IMR-90 (cell line): Measurements from ENCODE around the gene FSD1.

Experiments used
- ELK1 ChIP-seq: fragments of 150-350 bp; IDR thresholded peaks from 2 replicates; pipeline ENCODE4 v1.6.1; 2016; ENCODE audit warnings: low read depth, mild to moderate bottlenecking, low read length, moderate library complexity, borderline replicate concordance
- FOS ChIP-seq: fragments of 150-350 bp; IDR thresholded peaks from 2 replicates; pipeline ENCODE4 v1.6.1; 2016; ENCODE audit warnings: low read depth, low read length
- POLR2A ChIP-seq: IDR thresholded peaks from 2 replicates; pipeline ENCODE4 v1.6.1; 2012; ENCODE audit warnings: mild to moderate bottlenecking, low read depth, low read length
- TF ChIP-seq, protein P1 (sequence below): conservative IDR thresholded peaks from 2 replicates; pipeline ENCODE4 v1.5.1; 2012; ENCODE audit warnings: mild to moderate bottlenecking, low read depth, low read length, improper control_type of control experiment

- TF ChIP-seq, protein P1, sequence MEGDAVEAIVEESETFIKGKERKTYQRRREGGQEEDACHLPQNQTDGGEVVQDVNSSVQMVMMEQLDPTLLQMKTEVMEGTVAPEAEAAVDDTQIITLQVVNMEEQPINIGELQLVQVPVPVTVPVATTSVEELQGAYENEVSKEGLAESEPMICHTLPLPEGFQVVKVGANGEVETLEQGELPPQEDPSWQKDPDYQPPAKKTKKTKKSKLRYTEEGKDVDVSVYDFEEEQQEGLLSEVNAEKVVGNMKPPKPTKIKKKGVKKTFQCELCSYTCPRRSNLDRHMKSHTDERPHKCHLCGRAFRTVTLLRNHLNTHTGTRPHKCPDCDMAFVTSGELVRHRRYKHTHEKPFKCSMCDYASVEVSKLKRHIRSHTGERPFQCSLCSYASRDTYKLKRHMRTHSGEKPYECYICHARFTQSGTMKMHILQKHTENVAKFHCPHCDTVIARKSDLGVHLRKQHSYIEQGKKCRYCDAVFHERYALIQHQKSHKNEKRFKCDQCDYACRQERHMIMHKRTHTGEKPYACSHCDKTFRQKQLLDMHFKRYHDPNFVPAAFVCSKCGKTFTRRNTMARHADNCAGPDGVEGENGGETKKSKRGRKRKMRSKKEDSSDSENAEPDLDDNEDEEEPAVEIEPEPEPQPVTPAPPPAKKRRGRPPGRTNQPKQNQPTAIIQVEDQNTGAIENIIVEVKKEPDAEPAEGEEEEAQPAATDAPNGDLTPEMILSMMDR, result no peak
- TF ChIP-seq POLR2A (no peak), ELK1 (no peak), FOS (no peak)
Measured at GRCh38 chr19:4334929-4335570, 30.7 kb downstream of the FSD1 start.
